IMR-90 (cell line): ENCODE results near the gene TSHZ1. TPM values are rescaled to one million over a fixed set of nuclear protein-coding genes. Genes with fewer than 3 reads are reported as not detected.

Source experiments
- ATAC-seq: fragments of 200-7000 bp; cut with Tn5 transposase; 2 replicates; pipeline ENCODE4 v1.9.1; 2020; ENCODE audit warnings: low read depth, mild to moderate bottlenecking, moderate library complexity
- BruUV-seq: library from RNA; stranded (reverse); fragments of 400-500 nt; replicated peaks from 2 replicates; lab custom pipeline; 2021; lab: Mats Ljungman, UMichigan
- CTCF ChIA-PET: fragments of 300-600 bp; formaldehyde crosslinking; extraction: SDS; loops from one replicate; lab custom pipeline; 2021; ENCODE audit warnings: antibody characterized with exemption; lab: Yijun Ruan, JAX
- POLR2A ChIA-PET: fragments of 300-600 bp; sonication (Branson Sonifier 250); formaldehyde crosslinking; loops from one replicate; lab custom pipeline; 2022; ENCODE audit warnings: antibody characterized with exemption; ENCODE audit not compliant: unreplicated experiment; lab: Charles Lee
- DNase-seq: peaks from one replicate; pipeline ENCODE4 v3.0.0; 2013
- H2AFZ ChIP-seq: replicated peaks from 2 replicates; pipeline ENCODE3; 2013; ENCODE audit warnings: low read length, mild to moderate bottlenecking; ENCODE audit not compliant: poor library complexity
- H2AK5ac ChIP-seq: 2 replicates; pipeline ENCODE4 v1.6.1; 2013; ENCODE audit warnings: low read depth, low read length, inconsistent platforms
- H2AK9ac ChIP-seq: replicated peaks from 2 replicates; pipeline ENCODE3; 2013; ENCODE audit warnings: mild to moderate bottlenecking, low read depth, low read length, moderate library complexity; ENCODE audit not compliant: poor library complexity
- H2BK120ac ChIP-seq: 2 replicates; pipeline ENCODE4 v1.6.1; 2013; ENCODE audit warnings: low read depth, low read length, inconsistent platforms
- H2BK15ac ChIP-seq: 3 replicates; pipeline ENCODE4 v1.6.1; 2013; ENCODE audit warnings: low read depth, low read length, inconsistent platforms
- H2BK20ac ChIP-seq: 2 replicates; pipeline ENCODE4 v1.6.1; 2013; ENCODE audit warnings: low read depth, mild to moderate bottlenecking, inconsistent platforms, low read length, moderate library complexity
- H2BK5ac ChIP-seq: 2 replicates; pipeline ENCODE4 v1.6.1; 2013; ENCODE audit warnings: mild to moderate bottlenecking, low read depth, low read length, inconsistent platforms; ENCODE audit not compliant: poor library complexity, severe bottlenecking
- H3K14ac ChIP-seq: replicated peaks from 2 replicates; pipeline ENCODE4 v1.6.1; 2013; ENCODE audit warnings: low read depth, low read length, inconsistent platforms
- H3K18ac ChIP-seq: 2 replicates; pipeline ENCODE4 v1.6.1; 2013; ENCODE audit warnings: low read depth, low read length, control low read depth
- H3K23ac ChIP-seq: 2 replicates; pipeline ENCODE4 v1.6.1; 2013; ENCODE audit warnings: low read depth, low read length, inconsistent platforms
- H3K27ac ChIP-seq: 2 replicates; pipeline ENCODE4 v1.5.1; 2013; ENCODE audit warnings: mild to moderate bottlenecking, control low read depth, low read length; ENCODE audit not compliant: insufficient read depth
- H3K27me3 ChIP-seq: 2 replicates; pipeline ENCODE4 v1.6.1; 2013; ENCODE audit warnings: low read length; ENCODE audit not compliant: control insufficient read depth, insufficient read depth
- H3K36me3 ChIP-seq: 2 replicates; pipeline ENCODE4 v1.6.1; 2013; ENCODE audit warnings: low read length, mixed read lengths; ENCODE audit not compliant: control insufficient read depth, insufficient read depth
- H3K4ac ChIP-seq: 2 replicates; pipeline ENCODE4 v1.6.1; 2013; ENCODE audit warnings: low read depth, low read length, inconsistent platforms
- H3K4me1 ChIP-seq: 2 replicates; pipeline ENCODE4 v1.6.1; 2013; ENCODE audit warnings: low read length, mixed read lengths; ENCODE audit not compliant: control insufficient read depth, insufficient read depth
- H3K4me2 ChIP-seq: 2 replicates; pipeline ENCODE4 v1.6.1; 2013; ENCODE audit warnings: low read depth, mild to moderate bottlenecking, control low read depth, low read length, moderate library complexity
- H3K4me3 ChIP-seq: 2 replicates; pipeline ENCODE4 v1.5.1; 2013; ENCODE audit warnings: low read depth, mild to moderate bottlenecking, control low read depth, low read length, moderate library complexity; ENCODE audit not compliant: insufficient read depth
- H3K56ac ChIP-seq: 2 replicates; pipeline ENCODE4 v1.6.1; 2013; ENCODE audit warnings: low read length, inconsistent platforms; ENCODE audit not compliant: insufficient read depth; ENCODE audit errors: extremely low read depth
- H3K79me1 ChIP-seq, 2 experiments: 2 replicates each; pipeline ENCODE4 v1.6.1; 2013; ENCODE audit warnings: low read length in 2 of 2, inconsistent platforms in 1 of 2, low read depth in 1 of 2
- H3K9ac ChIP-seq: 2 replicates; pipeline ENCODE4 v1.6.1; 2013; ENCODE audit warnings: low read depth, low read length, control low read depth
- H3K9me1 ChIP-seq: 2 replicates; pipeline ENCODE4 v1.6.1; 2013; ENCODE audit warnings: low read length, inconsistent platforms; ENCODE audit not compliant: insufficient read depth
- H3K9me3 ChIP-seq: 2 replicates; pipeline ENCODE4 v1.6.1; 2013; ENCODE audit warnings: low read length; ENCODE audit not compliant: control insufficient read depth, insufficient read depth
- H4K20me1 ChIP-seq: 2 replicates; pipeline ENCODE4 v1.6.1; 2013; ENCODE audit warnings: low read length, inconsistent platforms; ENCODE audit not compliant: insufficient read depth
- H4K5ac ChIP-seq: 2 replicates; pipeline ENCODE4 v1.6.1; 2013; ENCODE audit warnings: mild to moderate bottlenecking, low read depth, low read length, control low read depth
- H4K8ac ChIP-seq, 2 experiments: 2 replicates each; pipeline ENCODE4 v1.6.1; 2013; ENCODE audit warnings: low read depth in 2 of 2, low read length in 2 of 2, control low read depth in 1 of 2, inconsistent platforms in 1 of 2
- H4K91ac ChIP-seq: 2 replicates; pipeline ENCODE4 v1.6.1; 2013; ENCODE audit warnings: low read depth, low read length, inconsistent platforms; ENCODE audit not compliant: insufficient read depth
- BHLHE40 ChIP-seq: fragments of 150-350 bp; IDR thresholded peaks from 2 replicates; pipeline ENCODE4 v1.6.1; 2016; ENCODE audit warnings: mild to moderate bottlenecking, low read depth, low read length
- CEBPB ChIP-seq: IDR thresholded peaks from 2 replicates; pipeline ENCODE4 v1.6.1; 2012; ENCODE audit warnings: low read depth, low read length, improper control_type of control experiment
- CHD1 ChIP-seq: IDR thresholded peaks from 2 replicates; pipeline ENCODE4 v1.6.1; 2012; ENCODE audit warnings: low read depth, low read length, improper control_type of control experiment
- CTCF ChIP-seq: conservative IDR thresholded peaks from 2 replicates; pipeline ENCODE4 v1.5.1; 2012; ENCODE audit warnings: mild to moderate bottlenecking, low read depth, low read length, improper control_type of control experiment
- ELK1 ChIP-seq: fragments of 150-350 bp; IDR thresholded peaks from 2 replicates; pipeline ENCODE4 v1.6.1; 2016; ENCODE audit warnings: low read depth, mild to moderate bottlenecking, low read length, moderate library complexity, borderline replicate concordance
- FOS ChIP-seq: fragments of 150-350 bp; IDR thresholded peaks from 2 replicates; pipeline ENCODE4 v1.6.1; 2016; ENCODE audit warnings: low read depth, low read length
- MAFK ChIP-seq: IDR thresholded peaks from 2 replicates; pipeline ENCODE4 v1.6.1; 2012; ENCODE audit warnings: low read depth, low read length, improper control_type of control experiment
- MAZ ChIP-seq: IDR thresholded peaks from 2 replicates; pipeline ENCODE4 v1.6.1; 2012; ENCODE audit warnings: low read depth, mild to moderate bottlenecking, low read length, improper control_type of control experiment, moderate library complexity, borderline replicate concordance
- MXI1 ChIP-seq: IDR thresholded peaks from 2 replicates; pipeline ENCODE4 v1.6.1; 2012; ENCODE audit warnings: low read depth, mild to moderate bottlenecking, low read length, moderate library complexity, borderline replicate concordance
- NFE2L2 ChIP-seq: fragments of 150-350 bp; IDR thresholded peaks from 2 replicates; pipeline ENCODE4 v1.6.1; 2016; ENCODE audit warnings: low read depth, mild to moderate bottlenecking, low read length
- POLR2A ChIP-seq: IDR thresholded peaks from 2 replicates; pipeline ENCODE4 v1.6.1; 2012; ENCODE audit warnings: mild to moderate bottlenecking, low read depth, low read length
- RAD21 ChIP-seq: IDR thresholded peaks from 2 replicates; pipeline ENCODE4 v1.6.1; 2012; ENCODE audit warnings: low read length, improper control_type of control experiment
- RCOR1 ChIP-seq: IDR thresholded peaks from 2 replicates; pipeline ENCODE4 v1.6.1; 2012; ENCODE audit warnings: mild to moderate bottlenecking, low read length, improper control_type of control experiment; ENCODE audit not compliant: insufficient replicate concordance
- RFX5 ChIP-seq: IDR thresholded peaks from 2 replicates; pipeline ENCODE4 v1.8.0; 2012; ENCODE audit warnings: low read depth, mild to moderate bottlenecking, low read length, moderate library complexity
- SMC3 ChIP-seq: fragments of 150-350 bp; IDR thresholded peaks from 2 replicates; pipeline ENCODE4 v1.6.1; 2016; ENCODE audit warnings: low read depth, mild to moderate bottlenecking, antibody characterized with exemption, low read length, moderate library complexity
- USF2 ChIP-seq: fragments of 150-350 bp; IDR thresholded peaks from 2 replicates; pipeline ENCODE4 v1.6.1; 2017; ENCODE audit warnings: mild to moderate bottlenecking, antibody characterized with exemption, low read length, low read depth
- WGBS, 2 experiments: methylation state at CpG; one replicate each; pipeline versions ENCODE4 v1.1.5 to v1.1.7; 2013; ENCODE audit warnings: missing lambda C conversion rate in 2 of 2; ENCODE audit not compliant: insufficient read length in 1 of 2; ENCODE audit errors: extremely low coverage in 2 of 2; 5-methylcytosine and 5-hydroxymethylcytosine counted together
- dilution Hi-C: fragments of 300-500 bp; cut with HindIII; formaldehyde crosslinking; loops from one replicate; pipeline ENCODE4 v1.14.3; 2018; ENCODE audit warnings: low sequenced_read_pairs; ENCODE audit not compliant: unreplicated experiment
- in situ Hi-C: fragments of 300-500 bp; cut with MboI; formaldehyde crosslinking; loops from 3 replicates; pipeline ENCODE4 v1.14.3; 2019; ENCODE audit warnings: low sequenced_read_pairs, inconsistent platforms, mixed read lengths
- intact Hi-C: fragments of 100-400 bp; cut with micrococcal nuclease; formaldehyde crosslinking; loops from 2 replicates; pipeline ENCODE4 v1.10.0; 2022
- polyA plus RNA-seq, 3 experiments: library from polyadenylated mRNA; depleted of rRNA; stranded (reverse); fragments of >200 nt; gene quantifications; 2 replicates each; pipeline ENCODE4 v1.2.3, GENCODE V29; 2012; ENCODE audit warnings: low replicate concordance in 1 of 3
- total RNA-seq: library from RNA; depleted of rRNA; stranded (reverse); fragments of >200 nt; gene quantifications from 2 replicates; pipeline ENCODE4 v1.2.3, GENCODE V29; 2012

TSHZ1 gene
- total and polyA plus RNA-seq, 2 of the 4 experiments (the other 2 are of a cell fraction): 7.1 to 10.0 TPM

- dilution Hi-C loops: no loop called here
- H3K56ac ChIP-seq: no peak overlapping the region
- no peak overlapping the region for H4K5ac ChIP-seq
- no peak for TF ChIP-seq FOS
- TF ChIP-seq CTCF: no peak
- TF ChIP-seq CHD1: no peak
- no peak for TF ChIP-seq MAZ
- no peak for TF ChIP-seq RAD21
- no peak for TF ChIP-seq RFX5
- TF ChIP-seq CEBPB: no peak
- TF ChIP-seq NFE2L2: no peak
- TF ChIP-seq MXI1: no peak
- TF ChIP-seq USF2: no peak
- no peak for TF ChIP-seq POLR2A
- TF ChIP-seq BHLHE40: no peak
- TF ChIP-seq ELK1: no peak
- no peak for TF ChIP-seq MAFK
- TF ChIP-seq RCOR1: no peak
- no peak for TF ChIP-seq SMC3
- no peak overlapping the region for H2AK5ac ChIP-seq
- WGBS, 2 experiments: 100% methylated on average over 1 of the region's 9 CpGs; no CpG with 5 or more reads in 1 of the 2 experiments
- intact Hi-C loops: no loop called here
- in situ Hi-C loops: no loop called here
- no peaks in the 10 kb centered on the region for H3K27me3 ChIP-seq
- H3K4ac ChIP-seq: no peak overlapping the region
- DNase-seq: no peak
- BruUV-seq: no TSS peak
- H3K9ac ChIP-seq: no peak overlapping the region
- no peaks in the 10 kb centered on the region; the same call in 1 of the 2 replicates for H3K4me1 ChIP-seq
- no peaks in the 10 kb centered on the region for H3K9me3 ChIP-seq
- H2AFZ ChIP-seq: no peak overlapping the region
- H2AK9ac ChIP-seq: no peak overlapping the region
- ChIA-PET CTCF (no interaction called here), POLR2A (no interaction called here)
- no peak overlapping the region for H3K4me3 ChIP-seq
- peaks cover 7% of the 10 kb centered on the region; the same call in 1 of the 2 replicates for H3K9me1 ChIP-seq
- no peak overlapping the region for H3K14ac ChIP-seq
- H4K91ac ChIP-seq: no peak overlapping the region
- H3K18ac ChIP-seq: no peak overlapping the region
- 0 out of 4 replicates have a peak, but pooled peaks cover 0 to 3% of the 10 kb centered on the region in 2 experiments for H3K79me1 ChIP-seq
- H3K27ac ChIP-seq: no peak overlapping the region
- H2BK5ac ChIP-seq: no peak overlapping the region
- no peaks in the 10 kb centered on the region for H4K20me1 ChIP-seq
- ATAC-seq: no peak
- H3K23ac ChIP-seq: no peak overlapping the region
- H2BK20ac ChIP-seq: no peak overlapping the region
- H2BK120ac ChIP-seq: no peak overlapping the region
- H2BK15ac ChIP-seq: no peak overlapping the region
- H4K8ac ChIP-seq: no peak overlapping the region
- H3K4me2 ChIP-seq: no peak overlapping the region
- H3K36me3 ChIP-seq: peaks cover 20% of the 10 kb centered on the region
These were observed 80.9 kb downstream of the TSHZ1 start for GRCh38 chr18:75291460-75291859.
